Astrocyte (in vitro differentiated cells and primary cell): ENCODE data around the gene COMMD9. TPM values are rescaled to one million over a fixed set of nuclear protein-coding genes. Genes with fewer than 3 reads are reported as not detected.

Experiments
- DNase-seq: peaks from one replicate; pipeline ENCODE4 v3.0.0-alpha.2; 2010; ENCODE audit warnings: low read depth
- FAIRE-seq: peaks from 2 replicates; lab custom pipeline; 2011; peaks lifted over from hg19 to GRCh38; lab: Jason Lieb, UNC
- H2AFZ ChIP-seq: 2 replicates; pipeline ENCODE4 v1.6.0; 2012; ENCODE audit warnings: low read depth, low read length, inconsistent platforms
- H3K27ac ChIP-seq: 2 replicates; pipeline ENCODE4 v1.5.1; 2011; ENCODE audit warnings: low read depth, low read length, inconsistent platforms
- H3K27me3 ChIP-seq: 2 replicates; pipeline ENCODE4 v1.6.0; 2011; ENCODE audit warnings: low read length, inconsistent platforms; ENCODE audit not compliant: insufficient read depth
- H3K36me3 ChIP-seq: 2 replicates; pipeline ENCODE4 v1.5.1; 2011; ENCODE audit warnings: low read length, inconsistent platforms; ENCODE audit not compliant: insufficient read depth
- H3K4me1 ChIP-seq: 2 replicates; pipeline ENCODE4 v1.5.1; 2011; ENCODE audit warnings: low read length, inconsistent platforms; ENCODE audit not compliant: insufficient read depth
- H3K4me2 ChIP-seq: 2 replicates; pipeline ENCODE4 v1.6.0; 2012; ENCODE audit warnings: low read length, inconsistent platforms
- H3K4me3 ChIP-seq: 2 replicates; pipeline ENCODE4 v1.5.1; 2011; ENCODE audit warnings: low read depth, mild to moderate bottlenecking, low read length, inconsistent platforms; ENCODE audit not compliant: insufficient read depth
- H3K79me2 ChIP-seq: 2 replicates; pipeline ENCODE4 v1.6.0; 2012; ENCODE audit warnings: mild to moderate bottlenecking, low read length, inconsistent platforms; ENCODE audit not compliant: insufficient read depth
- H3K9ac ChIP-seq: 2 replicates; pipeline ENCODE4 v1.6.0; 2012; ENCODE audit warnings: mild to moderate bottlenecking, low read length, inconsistent platforms
- H3K9me3 ChIP-seq: 2 replicates; pipeline ENCODE4 v1.5.1; 2012; ENCODE audit warnings: low read depth, mild to moderate bottlenecking, low read length, inconsistent platforms; ENCODE audit not compliant: insufficient read depth
- H4K20me1 ChIP-seq: 2 replicates; pipeline ENCODE4 v1.6.0; 2012; ENCODE audit warnings: low read length, inconsistent platforms; ENCODE audit not compliant: insufficient read depth
- H3K27ac Mint-ChIP-seq: one replicate; pipeline ENCODE4 v1.8.0; 2021; ENCODE audit warnings: mild to moderate bottlenecking, mixed read lengths; ENCODE audit not compliant: unreplicated experiment
- H3K27me3 Mint-ChIP-seq: one replicate; pipeline ENCODE4 v1.8.0; 2021; ENCODE audit warnings: low read depth, mixed read lengths; ENCODE audit not compliant: unreplicated experiment
- H3K36me3 Mint-ChIP-seq: one replicate; pipeline ENCODE4 v1.8.0; 2021; ENCODE audit warnings: low read depth, mixed read lengths; ENCODE audit not compliant: unreplicated experiment
- H3K4me1 Mint-ChIP-seq: one replicate; pipeline ENCODE4 v1.8.0; 2021; ENCODE audit warnings: low read depth, mixed read lengths; ENCODE audit not compliant: unreplicated experiment
- H3K4me3 Mint-ChIP-seq: one replicate; pipeline ENCODE4 v1.8.0; 2021; ENCODE audit warnings: mild to moderate bottlenecking, moderate library complexity, mixed read lengths; ENCODE audit not compliant: unreplicated experiment
- H3K9me3 Mint-ChIP-seq: one replicate; pipeline ENCODE4 v1.8.0; 2021; ENCODE audit warnings: mild to moderate bottlenecking, mixed read lengths; ENCODE audit not compliant: unreplicated experiment
- EZH2 ChIP-seq: IDR thresholded peaks from 2 replicates; pipeline ENCODE4 v1.6.1; 2012; ENCODE audit warnings: mild to moderate bottlenecking, low read length, inconsistent platforms; ENCODE audit not compliant: insufficient read depth
- total RNA-seq: library from RNA; stranded (reverse); gene quantifications from 2 replicates; pipeline ENCODE4 v1.2.1, GENCODE V29; 2021
- TF ChIP-seq, protein P1 (sequence below): IDR thresholded peaks from 2 replicates; pipeline ENCODE4 v1.5.1; 2011; ENCODE audit warnings: low read depth, mild to moderate bottlenecking, inconsistent platforms, low read length, moderate library complexity; ENCODE audit not compliant: insufficient read depth

Gene COMMD9
- total RNA-seq, 1 donor from 2014 or later, result 78.4 TPM

DNA sequence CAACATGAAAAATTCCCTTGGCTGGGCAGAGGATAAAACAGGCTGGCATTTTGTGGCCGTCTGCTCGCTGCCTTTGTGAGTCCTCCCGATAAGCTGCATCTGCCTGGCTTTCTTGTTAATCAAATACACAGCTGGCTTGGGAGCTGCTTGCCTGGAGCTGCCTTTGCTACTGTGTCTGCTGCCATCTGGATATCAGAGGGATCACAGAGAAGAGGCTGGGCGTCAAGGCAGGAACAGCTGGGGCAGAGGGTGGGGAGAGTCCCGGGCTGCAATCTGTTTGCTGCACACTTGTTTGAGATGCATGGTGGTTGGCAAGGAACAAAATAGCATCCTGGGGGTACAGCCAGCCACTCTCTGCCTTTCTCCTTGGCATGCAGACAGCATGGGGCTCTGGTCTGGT lies 36.0 kb downstream of the COMMD9 start:
- TF ChIP-seq, protein P1, sequence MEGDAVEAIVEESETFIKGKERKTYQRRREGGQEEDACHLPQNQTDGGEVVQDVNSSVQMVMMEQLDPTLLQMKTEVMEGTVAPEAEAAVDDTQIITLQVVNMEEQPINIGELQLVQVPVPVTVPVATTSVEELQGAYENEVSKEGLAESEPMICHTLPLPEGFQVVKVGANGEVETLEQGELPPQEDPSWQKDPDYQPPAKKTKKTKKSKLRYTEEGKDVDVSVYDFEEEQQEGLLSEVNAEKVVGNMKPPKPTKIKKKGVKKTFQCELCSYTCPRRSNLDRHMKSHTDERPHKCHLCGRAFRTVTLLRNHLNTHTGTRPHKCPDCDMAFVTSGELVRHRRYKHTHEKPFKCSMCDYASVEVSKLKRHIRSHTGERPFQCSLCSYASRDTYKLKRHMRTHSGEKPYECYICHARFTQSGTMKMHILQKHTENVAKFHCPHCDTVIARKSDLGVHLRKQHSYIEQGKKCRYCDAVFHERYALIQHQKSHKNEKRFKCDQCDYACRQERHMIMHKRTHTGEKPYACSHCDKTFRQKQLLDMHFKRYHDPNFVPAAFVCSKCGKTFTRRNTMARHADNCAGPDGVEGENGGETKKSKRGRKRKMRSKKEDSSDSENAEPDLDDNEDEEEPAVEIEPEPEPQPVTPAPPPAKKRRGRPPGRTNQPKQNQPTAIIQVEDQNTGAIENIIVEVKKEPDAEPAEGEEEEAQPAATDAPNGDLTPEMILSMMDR, result no peak
- TF ChIP-seq EZH2, result no peak
- H3K4me2 ChIP-seq, result no peak overlapping the region
- no peak overlapping the region for H3K9ac ChIP-seq

DNA sequence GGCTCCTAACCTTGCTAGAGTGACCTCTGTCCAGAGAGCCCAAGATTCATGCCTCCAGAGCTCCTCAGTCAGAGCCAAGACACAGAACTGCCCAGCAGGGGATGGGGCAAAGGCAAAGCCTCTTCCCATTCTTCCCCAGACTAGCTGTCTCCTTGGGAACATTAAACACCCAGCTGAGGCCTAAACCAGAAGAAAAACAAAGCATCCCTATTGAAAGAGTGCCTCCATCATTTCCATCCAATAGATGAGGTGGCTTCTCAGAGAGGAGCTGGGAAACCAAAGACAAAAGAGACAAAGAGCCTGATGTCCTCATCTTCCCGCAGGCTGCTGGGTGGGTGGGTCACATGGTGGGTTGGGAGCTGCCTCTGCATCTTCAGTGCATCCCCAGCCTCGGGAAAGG lies 37.4 kb downstream of the COMMD9 start:
- H3K27ac ChIP-seq, result no peak overlapping the region

More for the DNA sequence above, 36.0 kb downstream of the COMMD9 start:
- Mint-ChIP-seq H3K9me3 (no peaks in the 10 kb centered on the region), H3K27ac (no peak overlapping the region), H3K27me3 (peaks cover 2% of the 10 kb centered on the region), H3K4me3 (no peak overlapping the region), H3K4me1 (peaks cover 27% of the 10 kb centered on the region), H3K36me3 (no peaks in the 10 kb centered on the region)
- H2AFZ ChIP-seq, result no peak overlapping the region
- peaks cover 7% of the 10 kb centered on the region for H3K27me3 ChIP-seq
- no peaks in the 10 kb centered on the region for H3K9me3 ChIP-seq
- FAIRE-seq (no peak), DNase-seq (no peak)
- H3K4me3 ChIP-seq, result no peak overlapping the region
- no peaks in the 10 kb centered on the region for H4K20me1 ChIP-seq
- H3K36me3 ChIP-seq, result no peaks in the 10 kb centered on the region
- H3K4me1 ChIP-seq, result peaks cover 10% of the 10 kb centered on the region
- H3K27ac ChIP-seq, result no peak overlapping the region
- no peaks in the 10 kb centered on the region for H3K79me2 ChIP-seq

DNA sequence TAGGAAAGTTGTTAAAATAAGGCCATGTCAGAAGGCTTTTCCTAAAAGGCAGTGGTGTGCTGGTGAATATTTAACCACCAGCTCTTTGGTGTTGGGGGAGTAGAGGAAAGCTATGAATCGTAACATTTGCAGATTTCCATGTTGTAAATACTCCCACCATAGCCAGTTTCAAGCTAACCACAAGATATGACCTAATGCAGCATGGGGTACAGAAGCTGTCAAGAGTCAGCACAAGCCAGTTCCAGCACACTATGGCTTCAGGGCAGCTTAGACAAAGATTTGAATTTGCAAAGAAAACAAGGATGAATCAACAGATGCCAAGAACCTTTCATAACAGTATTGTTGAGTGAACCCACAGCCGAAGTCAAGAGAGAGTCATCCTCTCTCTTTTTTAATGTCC lies 40.0 kb downstream of the COMMD9 start:
- Mint-ChIP-seq H3K36me3 (no peaks in the 10 kb centered on the region), H3K27ac (peak overlapping the region; percentile 42), H3K4me3 (no peak overlapping the region), H3K9me3 (peaks cover 2% of the 10 kb centered on the region), H3K4me1 (peaks cover 17% of the 10 kb centered on the region), H3K27me3 (peaks cover 2% of the 10 kb centered on the region)
- no peaks in the 10 kb centered on the region for H3K79me2 ChIP-seq
- DNase-seq (peak; percentile 81), FAIRE-seq (no peak)
- no peaks in the 10 kb centered on the region for H4K20me1 ChIP-seq
- peak overlapping the region; percentile 42 for H3K4me2 ChIP-seq
- no peak overlapping the region for H3K4me3 ChIP-seq
- no peak overlapping the region for H3K9ac ChIP-seq
- TF ChIP-seq, protein P1, result no peak
- TF ChIP-seq EZH2, result no peak
- peaks cover 9% of the 10 kb centered on the region for H3K27me3 ChIP-seq
- H3K9me3 ChIP-seq, result no peaks in the 10 kb centered on the region
- no peak overlapping the region for H2AFZ ChIP-seq
- no peaks in the 10 kb centered on the region for H3K36me3 ChIP-seq
- peaks cover 10% of the 10 kb centered on the region for H3K4me1 ChIP-seq
- no peak overlapping the region for H3K27ac ChIP-seq

More for the DNA sequence above, 37.4 kb downstream of the COMMD9 start:
- no peaks in the 10 kb centered on the region for H3K36me3 Mint-ChIP-seq
- Histone ChIP-seq H2AFZ (no peak overlapping the region), H3K79me2 (no peaks in the 10 kb centered on the region), H3K4me3 (no peak overlapping the region), H3K9me3 (no peaks in the 10 kb centered on the region), H3K27me3 (peaks cover 5% of the 10 kb centered on the region), H3K4me2 (no peak overlapping the region), H3K4me1 (peaks cover 10% of the 10 kb centered on the region), H3K36me3 (no peaks in the 10 kb centered on the region), H3K9ac (no peak overlapping the region), H4K20me1 (no peaks in the 10 kb centered on the region)
- H3K27ac Mint-ChIP-seq, result no peak overlapping the region
- TF ChIP-seq, protein P1, result no peak
- no peak for TF ChIP-seq EZH2
- H3K9me3 Mint-ChIP-seq, result peaks cover 2% of the 10 kb centered on the region
- no peak overlapping the region for H3K4me3 Mint-ChIP-seq
- H3K4me1 Mint-ChIP-seq, result peaks cover 17% of the 10 kb centered on the region
- H3K27me3 Mint-ChIP-seq, result peaks cover 2% of the 10 kb centered on the region
- DNase-seq, result no peak
- FAIRE-seq, result no peak
